Kidney epithelial cell (primary cell): Measurements from ENCODE around the gene NDST4. TPM values are rescaled to one million over a fixed set of nuclear protein-coding genes. Genes with fewer than 3 reads are reported as not detected.
"Not testable (repeated sequence)": the region's sequence is repeated elsewhere in the genome, so short reads cannot be mapped to it uniquely, and the experiment has no call there.

Experiments used
- DNase-seq: peaks from one replicate; pipeline ENCODE4 v3.0.0-alpha.2; 2010; ENCODE audit warnings: low read depth
- H3K27me3 ChIP-seq: 2 replicates; pipeline ENCODE4 v1.6.0; 2011; ENCODE audit warnings: low read length; ENCODE audit not compliant: control insufficient read depth, insufficient read depth
- H3K36me3 ChIP-seq: 2 replicates; pipeline ENCODE4 v1.5.1; 2011; ENCODE audit warnings: low read length; ENCODE audit not compliant: control insufficient read depth, insufficient read depth
- H3K4me3 ChIP-seq: 2 replicates; pipeline ENCODE4 v1.5.1; 2011; ENCODE audit warnings: low read depth, mild to moderate bottlenecking, control low read depth, low read length
- total RNA-seq: library from RNA; depleted of rRNA; stranded (reverse); fragments of >200 nt; gene quantifications from 2 replicates; pipeline ENCODE4 v1.2.3, GENCODE V29; 2015
- TF ChIP-seq, protein P1 (sequence below): IDR thresholded peaks from 2 replicates; pipeline ENCODE4 v1.5.1; 2011; ENCODE audit warnings: mild to moderate bottlenecking, moderate library complexity, low read length, control low read depth, inconsistent platforms; ENCODE audit not compliant: insufficient read depth, poor library complexity, severe bottlenecking

Gene NDST4
- total RNA-seq, 1 donor from 2014 or later, result not detected

DNA sequence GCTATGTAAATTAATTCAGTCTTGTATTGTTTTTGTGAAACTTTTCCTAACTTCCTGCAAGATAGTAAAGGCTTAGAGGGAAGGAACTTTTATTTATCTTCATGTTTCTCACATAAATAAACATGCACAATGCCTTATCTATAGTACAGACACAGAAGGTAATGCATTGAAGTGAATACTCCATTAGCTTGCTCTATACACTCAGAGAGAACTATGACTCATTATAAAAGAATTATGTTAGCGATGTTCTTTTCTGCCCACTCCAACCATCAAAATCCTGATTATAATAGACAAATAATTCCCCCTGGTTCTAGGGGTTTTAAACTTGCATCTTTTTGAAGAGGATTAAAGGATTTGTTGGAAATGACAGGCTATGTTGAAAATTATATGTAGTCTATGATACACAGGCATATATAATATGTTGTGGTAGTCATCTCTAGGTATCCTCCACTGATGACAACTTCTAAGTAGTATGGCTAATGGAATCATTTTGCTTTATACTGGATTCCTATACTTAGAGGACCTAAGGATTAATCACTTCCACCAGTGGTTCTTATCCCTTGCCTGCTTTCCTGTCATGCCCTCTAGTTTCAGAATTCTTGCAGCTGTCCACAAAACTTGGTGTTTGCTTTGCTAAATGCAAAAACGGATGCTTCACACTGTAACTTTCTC is 115.7 kb downstream of the NDST4 start:
- TF ChIP-seq, protein P1, sequence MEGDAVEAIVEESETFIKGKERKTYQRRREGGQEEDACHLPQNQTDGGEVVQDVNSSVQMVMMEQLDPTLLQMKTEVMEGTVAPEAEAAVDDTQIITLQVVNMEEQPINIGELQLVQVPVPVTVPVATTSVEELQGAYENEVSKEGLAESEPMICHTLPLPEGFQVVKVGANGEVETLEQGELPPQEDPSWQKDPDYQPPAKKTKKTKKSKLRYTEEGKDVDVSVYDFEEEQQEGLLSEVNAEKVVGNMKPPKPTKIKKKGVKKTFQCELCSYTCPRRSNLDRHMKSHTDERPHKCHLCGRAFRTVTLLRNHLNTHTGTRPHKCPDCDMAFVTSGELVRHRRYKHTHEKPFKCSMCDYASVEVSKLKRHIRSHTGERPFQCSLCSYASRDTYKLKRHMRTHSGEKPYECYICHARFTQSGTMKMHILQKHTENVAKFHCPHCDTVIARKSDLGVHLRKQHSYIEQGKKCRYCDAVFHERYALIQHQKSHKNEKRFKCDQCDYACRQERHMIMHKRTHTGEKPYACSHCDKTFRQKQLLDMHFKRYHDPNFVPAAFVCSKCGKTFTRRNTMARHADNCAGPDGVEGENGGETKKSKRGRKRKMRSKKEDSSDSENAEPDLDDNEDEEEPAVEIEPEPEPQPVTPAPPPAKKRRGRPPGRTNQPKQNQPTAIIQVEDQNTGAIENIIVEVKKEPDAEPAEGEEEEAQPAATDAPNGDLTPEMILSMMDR, result no peak
- Histone ChIP-seq H3K4me3 (no peak overlapping the region), H3K36me3 (no peaks in the 10 kb centered on the region), H3K27me3 (no peaks in the 10 kb centered on the region)
- DNase-seq, result no peak

DNA sequence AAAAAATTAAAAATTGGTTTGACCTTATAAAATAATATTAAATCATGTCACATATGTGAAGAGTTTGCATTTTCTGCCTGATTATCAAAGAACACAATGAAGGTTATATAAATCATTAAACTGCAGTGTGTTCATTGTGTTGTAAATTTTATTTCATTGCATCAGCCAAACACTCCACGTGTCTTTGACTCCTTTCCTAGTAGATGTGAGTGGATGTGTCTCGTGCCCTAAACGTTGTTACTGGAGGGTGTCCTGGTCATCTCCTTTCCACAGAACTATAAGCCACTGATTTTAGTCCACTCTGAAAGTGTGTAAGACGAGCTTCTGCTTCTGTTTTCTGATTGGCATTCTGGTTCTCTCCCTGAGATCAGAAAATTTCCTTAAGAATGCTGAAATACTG is 127.3 kb downstream of the NDST4 start:
- Histone ChIP-seq H3K4me3 (no peak overlapping the region), H3K36me3 (no peaks in the 10 kb centered on the region), H3K27me3 (no peaks in the 10 kb centered on the region)
- TF ChIP-seq, protein P1, result no peak
- no peak for DNase-seq

DNA sequence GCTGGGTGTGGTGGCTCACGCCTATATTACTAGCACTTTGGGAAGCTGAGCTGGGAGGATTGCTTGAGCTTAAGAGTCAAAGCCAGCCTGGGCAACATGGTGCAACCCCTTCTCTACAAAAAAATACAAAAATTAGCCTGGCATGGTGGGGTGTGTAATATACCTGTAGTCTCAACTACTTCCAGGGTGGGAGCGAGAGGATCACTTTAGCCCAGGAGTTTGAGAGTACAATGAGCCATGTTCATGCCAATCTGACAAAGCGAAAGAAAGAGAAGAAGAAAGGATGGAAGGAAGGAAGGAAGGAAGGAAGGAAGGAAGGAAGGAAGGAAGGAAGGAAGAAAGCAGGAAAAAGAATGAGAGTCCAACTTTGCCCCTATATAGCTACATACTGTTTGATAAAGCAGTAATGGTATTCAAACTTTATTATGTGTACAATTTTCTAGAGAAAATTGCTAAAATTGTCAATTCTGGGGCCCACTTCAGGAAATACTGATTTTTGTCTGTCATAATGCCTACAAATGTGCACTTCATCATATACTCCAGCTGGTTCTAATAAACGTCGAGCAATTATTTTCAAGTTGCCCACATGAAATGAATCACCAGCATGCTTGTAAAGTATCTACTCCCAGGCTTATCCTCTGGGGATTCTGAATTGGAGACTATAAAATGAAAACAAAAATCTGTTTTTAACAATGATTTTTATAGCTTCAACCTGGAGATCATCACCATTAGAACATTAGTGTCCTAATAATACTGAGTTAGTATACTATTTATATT is 132.3 kb downstream of the NDST4 start:
- Histone ChIP-seq H3K27me3 (no peaks in the 10 kb centered on the region), H3K36me3 (no peaks in the 10 kb centered on the region), H3K4me3 (no peak overlapping the region)
- DNase-seq, result no peak
- TF ChIP-seq, protein P1, result no peak

DNA sequence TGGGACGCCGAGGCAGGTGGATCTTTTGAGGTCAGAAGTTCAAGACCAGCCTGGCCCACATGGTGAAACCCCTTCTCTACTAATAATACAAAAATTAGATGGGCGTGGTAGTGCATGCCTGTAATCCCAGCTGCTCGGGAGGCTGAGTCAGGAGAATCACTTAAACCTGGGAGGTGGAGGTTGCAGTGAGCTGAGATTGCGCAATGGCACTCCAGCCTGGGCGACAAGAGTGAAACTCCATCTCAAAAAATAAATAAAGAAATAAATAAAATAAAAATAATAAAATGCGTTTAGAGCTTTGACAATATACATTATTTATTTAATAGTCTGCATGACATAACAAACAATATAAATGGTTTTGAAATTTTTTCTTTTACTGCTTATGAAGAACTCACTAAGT is 133.0 kb downstream of the NDST4 start:
- H3K4me3 ChIP-seq, H3K27me3 ChIP-seq, DNase-seq, H3K36me3 ChIP-seq: not testable (repeated sequence)

DNA sequence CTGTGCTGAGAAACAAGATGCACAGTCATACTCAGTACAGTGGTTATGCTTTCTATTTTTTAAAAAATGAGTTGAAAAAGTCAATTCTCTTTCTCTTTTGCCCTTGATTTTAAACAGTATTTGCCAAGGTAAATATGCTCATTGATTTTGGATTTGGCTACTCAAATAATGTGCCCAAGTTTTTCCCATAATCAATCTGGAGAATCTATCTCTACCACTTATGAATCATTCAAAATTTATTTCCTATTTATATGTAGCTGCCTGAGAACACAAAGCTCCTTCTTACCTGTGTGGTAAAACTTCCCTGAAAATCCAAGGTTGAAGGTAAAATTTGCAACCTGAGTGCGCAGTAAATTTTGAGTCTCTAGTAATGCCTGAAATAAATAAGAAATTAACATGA is 136.5 kb downstream of the NDST4 start:
- Histone ChIP-seq H3K36me3 (no peaks in the 10 kb centered on the region), H3K4me3 (no peak overlapping the region), H3K27me3 (no peaks in the 10 kb centered on the region)
- no peak for DNase-seq
- TF ChIP-seq, protein P1, result no peak

DNA sequence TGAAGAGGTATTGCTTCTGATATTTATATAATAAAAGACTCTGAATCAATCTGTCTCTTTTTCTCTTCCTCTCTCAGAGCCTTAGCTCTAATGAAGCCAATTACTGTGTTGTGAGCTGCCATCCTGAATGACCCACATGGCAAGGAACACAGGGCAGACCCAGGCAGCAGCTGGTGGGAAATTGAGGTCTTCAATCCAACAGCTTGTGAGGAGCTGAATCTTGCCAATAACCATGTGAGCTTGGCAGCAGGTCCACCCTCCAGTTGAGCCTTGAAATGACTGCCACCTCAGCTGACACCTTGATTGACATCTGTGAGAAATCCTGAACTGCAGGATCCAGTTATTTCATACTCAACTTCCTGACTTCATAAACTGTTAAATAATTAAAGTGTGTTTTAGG is 149.4 kb downstream of the NDST4 start:
- no peak for DNase-seq

More for the DNA sequence above, 149.4 kb downstream of the NDST4 start:
- H3K4me3 ChIP-seq, result no peak overlapping the region
- H3K27me3 ChIP-seq, result no peaks in the 10 kb centered on the region
- H3K36me3 ChIP-seq, result no peaks in the 10 kb centered on the region
- TF ChIP-seq, protein P1, result no peak
